ENCODE results near the gene PPIL4. TPM values are rescaled to one million over a fixed set of nuclear protein-coding genes. Genes with fewer than 3 reads are reported as not detected.

The PPIL4 gene
- polyA plus RNA-seq, 2 donors: 10.1 to 11.3 TPM

GRCh38 chr6:149477544-149477943 is 68.3 kb downstream of the PPIL4 start:
- Histone ChIP-seq H3K27ac (ENCODE audit: low read depth in 2 of 2, low read length in 1 of 2) (no peak overlapping the region), H3K4me3 (ENCODE audit: low read depth in 1 of 2, low read length in 2 of 2) (no peak overlapping the region)
- WGBS, 2 donors: 90 to 91% methylated on average over 5 of the region's 5 CpGs

DNA sequence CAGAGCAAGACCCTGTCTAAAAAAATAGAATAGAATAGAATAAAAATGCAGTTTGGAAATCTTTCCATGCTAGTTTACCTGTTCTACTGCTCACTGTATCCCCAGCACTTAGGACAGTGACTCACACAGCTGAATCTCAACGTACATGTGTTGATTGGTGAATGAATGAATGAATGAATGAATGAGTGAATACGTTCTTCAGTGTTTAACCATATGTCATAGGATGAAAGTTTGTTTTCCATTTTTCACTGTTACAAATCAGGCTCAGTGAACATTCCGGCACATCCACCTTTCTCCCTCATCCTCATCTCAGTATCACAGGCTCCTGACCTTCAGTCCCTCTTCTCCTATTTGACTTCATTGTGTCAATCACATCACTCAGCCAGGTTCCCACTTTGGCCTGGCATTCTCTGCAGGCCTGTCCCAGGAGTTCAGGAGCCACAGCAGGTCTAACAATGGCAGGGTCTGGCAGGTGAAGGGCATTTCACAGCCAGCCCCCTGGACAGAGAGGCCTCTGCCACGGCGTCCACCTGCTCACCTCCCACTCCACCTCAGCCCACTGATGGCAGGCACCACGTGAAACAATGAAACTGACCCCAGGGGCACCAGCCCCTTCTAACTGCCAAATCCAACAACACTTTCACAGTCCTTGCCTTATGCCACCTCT is 68.9 kb downstream of the PPIL4 start:
- no peaks in the 10 kb centered on the region for H3K27me3 ChIP-seq (ENCODE audit: control insufficient read depth in 1 of 2, insufficient read depth in 2 of 2, low read length in 2 of 2)
- 65 to 74% methylated on average over 6 of the region's 6 CpGs for WGBS, 2 donors
- H3K27ac ChIP-seq (ENCODE audit: low read depth in 2 of 2, low read length in 1 of 2): no peak overlapping the region
- no peaks in the 10 kb centered on the region for H3K9me3 ChIP-seq (ENCODE audit: control insufficient read depth in 2 of 2, insufficient read depth in 1 of 2, low read depth in 1 of 2, low read length in 1 of 2)
- no peak overlapping the region for H3K4me3 ChIP-seq (ENCODE audit: low read depth in 1 of 2, low read length in 2 of 2)
- H3K36me3 ChIP-seq (ENCODE audit: control insufficient read depth in 2 of 2, insufficient read depth in 2 of 2, low read length in 1 of 2): no peaks in the 10 kb centered on the region
- H3K4me1 ChIP-seq (ENCODE audit: control insufficient read depth in 2 of 2, insufficient read depth in 2 of 2, low read length in 1 of 2): no peaks in the 10 kb centered on the region

More at GRCh38 chr6:149477544-149477943, 68.3 kb downstream of the PPIL4 start:
- no peaks in the 10 kb centered on the region for H3K9me3 ChIP-seq (ENCODE audit: control insufficient read depth in 2 of 2, insufficient read depth in 1 of 2, low read depth in 1 of 2, low read length in 1 of 2)
- no peaks in the 10 kb centered on the region for H3K4me1 ChIP-seq (ENCODE audit: control insufficient read depth in 2 of 2, insufficient read depth in 2 of 2, low read length in 1 of 2)
- no peaks in the 10 kb centered on the region for H3K36me3 ChIP-seq (ENCODE audit: control insufficient read depth in 2 of 2, insufficient read depth in 2 of 2, low read length in 1 of 2)
- no peaks in the 10 kb centered on the region for H3K27me3 ChIP-seq (ENCODE audit: control insufficient read depth in 1 of 2, insufficient read depth in 2 of 2, low read length in 2 of 2)

DNA sequence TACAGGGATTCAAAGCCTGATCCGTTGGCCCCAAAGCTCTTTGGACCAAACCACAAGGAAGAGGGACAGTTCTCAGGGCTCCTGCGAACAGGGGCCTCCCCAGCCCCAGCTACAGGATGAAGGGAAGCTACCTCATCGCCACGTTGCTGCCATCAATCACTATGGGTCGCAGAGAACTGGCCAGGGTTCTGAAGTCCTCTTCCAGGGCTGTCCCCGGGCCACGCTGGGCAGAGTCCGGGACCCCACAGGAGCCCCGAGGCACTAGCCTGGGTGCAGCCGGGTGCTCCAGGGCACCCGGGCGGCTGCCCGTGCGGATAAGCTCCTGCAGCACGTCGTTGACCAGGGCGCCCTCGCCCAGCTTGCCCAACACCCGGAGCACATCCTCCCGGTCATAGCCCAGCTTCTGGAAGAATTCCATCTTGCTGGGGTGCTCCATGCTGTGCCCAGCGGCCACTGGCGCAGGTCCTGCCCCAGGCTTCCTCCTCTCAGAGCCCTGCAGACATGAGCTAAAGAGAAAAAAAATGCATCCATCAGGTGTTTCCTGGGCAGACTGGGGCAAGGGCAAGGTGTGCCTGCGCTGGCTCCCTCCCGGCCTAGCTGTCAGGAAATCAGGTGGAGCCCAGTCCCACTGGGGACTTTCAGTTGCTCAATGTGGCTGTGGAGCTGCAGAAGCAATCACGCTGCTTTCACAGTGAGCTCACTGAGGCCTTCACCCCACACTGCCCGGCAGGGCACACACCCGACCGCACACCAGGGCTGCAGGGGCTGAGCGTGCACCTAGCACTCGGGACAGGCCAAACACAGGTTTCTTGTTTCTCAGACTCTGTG is 71.5 kb downstream of the PPIL4 start:
- Histone ChIP-seq H3K27me3 (ENCODE audit: control insufficient read depth in 1 of 2, insufficient read depth in 2 of 2, low read length in 2 of 2) (no peaks in the 10 kb centered on the region), H3K9me3 (ENCODE audit: control insufficient read depth in 2 of 2, insufficient read depth in 1 of 2, low read depth in 1 of 2, low read length in 1 of 2) (no peaks in the 10 kb centered on the region), H3K4me1 (ENCODE audit: control insufficient read depth in 2 of 2, insufficient read depth in 2 of 2, low read length in 1 of 2) (no peaks in the 10 kb centered on the region), H3K27ac (ENCODE audit: low read depth in 2 of 2, low read length in 1 of 2) (no peak overlapping the region), H3K4me3 (ENCODE audit: low read depth in 1 of 2, low read length in 2 of 2) (no peak overlapping the region), H3K36me3 (ENCODE audit: control insufficient read depth in 2 of 2, insufficient read depth in 2 of 2, low read length in 1 of 2) (no peaks in the 10 kb centered on the region)
- WGBS, 2 donors: 79 to 80% methylated on average over 30 of the region's 30 CpGs

DNA sequence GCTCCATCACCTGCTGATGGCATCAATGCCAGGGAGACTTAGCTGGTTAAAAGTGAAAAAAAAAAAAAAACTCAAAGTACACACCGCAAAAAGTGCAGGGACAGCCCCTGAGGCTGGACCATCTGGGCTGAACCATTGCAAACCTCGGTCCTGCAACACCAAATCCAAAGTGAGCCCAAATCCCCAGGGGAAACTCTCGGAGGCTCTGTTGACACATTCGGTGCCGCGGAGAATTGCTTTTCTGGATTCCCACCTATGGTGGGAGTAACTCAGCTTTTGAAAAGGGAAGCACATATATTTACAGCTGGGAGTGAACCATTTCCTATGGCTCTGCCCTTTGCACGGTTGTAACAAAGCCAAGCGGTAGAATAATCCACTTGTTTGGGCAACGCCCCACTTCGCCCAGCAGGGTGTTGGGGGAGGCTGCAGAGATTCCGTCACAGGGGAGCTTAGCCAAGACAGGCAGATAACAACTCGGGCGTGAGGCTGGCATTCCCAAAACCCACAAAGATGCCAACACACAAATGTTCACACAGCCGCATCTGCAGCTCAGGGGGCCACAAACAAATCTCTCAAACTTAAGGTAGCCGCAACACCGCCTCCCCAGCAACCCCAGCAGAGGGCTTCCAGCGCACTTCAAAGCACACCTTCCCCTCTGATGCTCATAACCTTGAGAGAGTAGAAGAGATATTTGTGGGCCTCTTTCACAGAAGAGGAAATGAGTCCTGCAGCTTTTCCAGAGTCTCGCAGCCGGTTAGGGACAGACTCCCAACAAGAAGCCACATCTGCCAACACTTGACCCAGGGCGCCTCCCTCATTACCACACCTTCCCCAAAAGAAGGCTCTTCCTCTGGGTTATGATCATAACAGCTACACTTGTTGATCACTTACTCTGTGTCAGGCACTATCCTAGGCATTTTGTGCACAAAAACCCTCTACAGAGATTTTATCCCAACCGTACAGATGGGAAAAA is 72.5 kb downstream of the PPIL4 start:
- Histone ChIP-seq H3K9me3 (ENCODE audit: control insufficient read depth in 2 of 2, insufficient read depth in 1 of 2, low read depth in 1 of 2, low read length in 1 of 2) (no peaks in the 10 kb centered on the region), H3K4me3 (ENCODE audit: low read depth in 1 of 2, low read length in 2 of 2) (no peak overlapping the region), H3K27me3 (ENCODE audit: control insufficient read depth in 1 of 2, insufficient read depth in 2 of 2, low read length in 2 of 2) (no peaks in the 10 kb centered on the region), H3K4me1 (ENCODE audit: control insufficient read depth in 2 of 2, insufficient read depth in 2 of 2, low read length in 1 of 2) (no peaks in the 10 kb centered on the region), H3K27ac (ENCODE audit: low read depth in 2 of 2, low read length in 1 of 2) (no peak overlapping the region), H3K36me3 (ENCODE audit: control insufficient read depth in 2 of 2, insufficient read depth in 2 of 2, low read length in 1 of 2) (no peaks in the 10 kb centered on the region)
- WGBS, 2 donors: 35 to 45% methylated on average over 21 of the region's 21 CpGs

GRCh38 chr6:149472241-149472640 is 73.6 kb downstream of the PPIL4 start:
- Histone ChIP-seq H3K27me3 (ENCODE audit: control insufficient read depth in 1 of 2, insufficient read depth in 2 of 2, low read length in 2 of 2) (no peaks in the 10 kb centered on the region), H3K9me3 (ENCODE audit: control insufficient read depth in 2 of 2, insufficient read depth in 1 of 2, low read depth in 1 of 2, low read length in 1 of 2) (no peaks in the 10 kb centered on the region), H3K4me1 (ENCODE audit: control insufficient read depth in 2 of 2, insufficient read depth in 2 of 2, low read length in 1 of 2) (no peaks in the 10 kb centered on the region), H3K27ac (ENCODE audit: low read depth in 2 of 2, low read length in 1 of 2) (no peak overlapping the region), H3K36me3 (ENCODE audit: control insufficient read depth in 2 of 2, insufficient read depth in 2 of 2, low read length in 1 of 2) (no peaks in the 10 kb centered on the region), H3K4me3 (ENCODE audit: low read depth in 1 of 2, low read length in 2 of 2) (no peak overlapping the region)
- WGBS, 2 donors: 91 to 94% methylated on average over 5 of the region's 5 CpGs

DNA sequence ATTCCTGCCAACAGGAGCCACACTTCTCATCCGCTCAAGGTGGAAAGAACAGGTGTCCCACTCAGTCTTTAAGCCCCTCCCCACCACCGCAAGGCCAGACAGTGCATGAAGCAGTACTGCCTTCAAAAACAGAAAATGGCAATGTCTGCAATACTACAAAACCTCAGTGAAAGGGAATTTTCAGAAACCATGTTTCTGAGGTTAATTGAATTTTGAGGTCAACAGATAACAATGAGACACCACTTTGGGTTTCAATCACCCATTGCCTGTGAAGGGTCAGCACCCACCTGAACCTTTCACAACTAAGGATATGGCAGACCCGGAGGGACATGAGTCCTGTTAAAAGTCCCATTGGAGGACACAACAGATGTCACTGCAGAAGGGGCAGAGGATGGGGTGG is 74.0 kb downstream of the PPIL4 start:
- 59 to 85% methylated on average over 3 of the region's 3 CpGs for WGBS, 2 donors
- H3K4me1 ChIP-seq (ENCODE audit: control insufficient read depth in 2 of 2, insufficient read depth in 2 of 2, low read length in 1 of 2): no peaks in the 10 kb centered on the region
- H3K27me3 ChIP-seq (ENCODE audit: control insufficient read depth in 1 of 2, insufficient read depth in 2 of 2, low read length in 2 of 2): no peaks in the 10 kb centered on the region
- no peaks in the 10 kb centered on the region for H3K36me3 ChIP-seq (ENCODE audit: control insufficient read depth in 2 of 2, insufficient read depth in 2 of 2, low read length in 1 of 2)
- H3K9me3 ChIP-seq (ENCODE audit: control insufficient read depth in 2 of 2, insufficient read depth in 1 of 2, low read depth in 1 of 2, low read length in 1 of 2): no peaks in the 10 kb centered on the region
- H3K4me3 ChIP-seq (ENCODE audit: low read depth in 1 of 2, low read length in 2 of 2): no peak overlapping the region
- H3K27ac ChIP-seq (ENCODE audit: low read depth in 2 of 2, low read length in 1 of 2): no peak overlapping the region

DNA sequence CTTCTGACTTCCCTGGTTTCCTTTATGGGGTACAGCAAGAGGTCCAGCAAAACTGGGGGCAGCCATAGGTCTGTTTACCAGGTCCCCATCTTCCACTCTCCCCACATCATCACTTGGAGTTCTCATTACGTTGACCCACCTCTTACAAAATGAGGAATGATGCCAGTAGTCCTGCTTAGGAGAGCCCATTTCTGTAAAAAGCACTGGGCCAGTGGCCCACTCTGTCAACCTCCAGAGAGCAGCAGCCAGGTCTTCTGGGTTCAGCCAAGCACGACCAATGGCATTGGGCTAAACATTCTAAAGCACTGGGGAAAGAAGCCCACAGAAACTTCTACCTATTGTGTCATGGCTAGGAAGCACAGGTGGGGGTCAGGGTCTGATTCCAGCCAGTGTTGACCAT is 74.9 kb downstream of the PPIL4 start:
- WGBS, 2 donors: 92 to 94% methylated on average over 2 of the region's 2 CpGs
- no peaks in the 10 kb centered on the region for H3K36me3 ChIP-seq (ENCODE audit: control insufficient read depth in 2 of 2, insufficient read depth in 2 of 2, low read length in 1 of 2)
- no peak overlapping the region for H3K27ac ChIP-seq (ENCODE audit: low read depth in 2 of 2, low read length in 1 of 2)
- H3K4me3 ChIP-seq (ENCODE audit: low read depth in 1 of 2, low read length in 2 of 2): no peak overlapping the region
- H3K27me3 ChIP-seq (ENCODE audit: control insufficient read depth in 1 of 2, insufficient read depth in 2 of 2, low read length in 2 of 2): no peaks in the 10 kb centered on the region
- H3K9me3 ChIP-seq (ENCODE audit: control insufficient read depth in 2 of 2, insufficient read depth in 1 of 2, low read depth in 1 of 2, low read length in 1 of 2): no peaks in the 10 kb centered on the region
- H3K4me1 ChIP-seq (ENCODE audit: control insufficient read depth in 2 of 2, insufficient read depth in 2 of 2, low read length in 1 of 2): no peaks in the 10 kb centered on the region

DNA sequence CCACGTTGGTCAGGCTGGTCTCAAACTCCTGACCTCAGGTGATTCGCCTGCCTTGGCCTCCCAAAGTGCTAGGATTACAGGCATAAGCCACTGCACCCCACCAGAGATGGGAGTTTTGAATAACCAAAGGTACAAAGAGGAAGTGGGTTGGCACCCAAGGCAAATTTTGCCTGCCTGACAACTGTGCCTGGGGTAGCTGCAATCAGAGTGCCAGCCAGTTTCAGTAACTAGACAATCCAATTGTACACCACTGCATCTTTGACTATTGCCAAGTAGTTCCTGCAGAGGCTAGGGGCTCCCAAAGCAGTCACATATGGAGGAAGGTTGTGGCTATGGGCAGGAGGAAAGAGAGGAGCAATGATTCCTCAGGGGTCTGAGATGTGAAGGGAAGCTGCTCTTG is 77.7 kb downstream of the PPIL4 start:
- Histone ChIP-seq H3K9me3 (ENCODE audit: control insufficient read depth in 2 of 2, insufficient read depth in 1 of 2, low read depth in 1 of 2, low read length in 1 of 2) (no peaks in the 10 kb centered on the region), H3K27me3 (ENCODE audit: control insufficient read depth in 1 of 2, insufficient read depth in 2 of 2, low read length in 2 of 2) (no peaks in the 10 kb centered on the region), H3K36me3 (ENCODE audit: control insufficient read depth in 2 of 2, insufficient read depth in 2 of 2, low read length in 1 of 2) (no peaks in the 10 kb centered on the region), H3K4me3 (ENCODE audit: low read depth in 1 of 2, low read length in 2 of 2) (no peak overlapping the region), H3K27ac (ENCODE audit: low read depth in 2 of 2, low read length in 1 of 2) (no peak overlapping the region), H3K4me1 (ENCODE audit: control insufficient read depth in 2 of 2, insufficient read depth in 2 of 2, low read length in 1 of 2) (no peaks in the 10 kb centered on the region)
- 74 to 81% methylated on average over 2 of the region's 2 CpGs for WGBS, 2 donors

DNA sequence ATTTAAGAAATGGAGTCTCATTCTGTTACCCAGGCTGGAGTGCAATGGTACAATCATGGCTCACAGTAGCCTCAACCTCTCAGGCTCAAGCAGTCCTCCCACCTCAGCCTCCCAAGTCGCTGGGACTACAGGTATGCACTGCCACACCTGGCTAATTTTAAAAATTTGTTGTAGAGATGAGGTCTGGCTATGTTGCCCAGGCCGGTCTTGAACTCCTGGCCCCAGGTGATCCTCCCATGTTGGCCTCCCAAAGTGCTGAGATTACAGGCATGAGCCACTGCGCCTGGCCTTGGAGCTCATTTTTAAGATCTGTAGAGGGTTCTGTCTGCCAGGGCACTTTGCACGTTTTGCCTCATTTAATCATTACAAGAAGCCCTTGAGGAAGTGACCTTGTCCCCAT is 78.6 kb downstream of the PPIL4 start:
- no peaks in the 10 kb centered on the region for H3K27me3 ChIP-seq (ENCODE audit: control insufficient read depth in 1 of 2, insufficient read depth in 2 of 2, low read length in 2 of 2)
- WGBS, 2 donors: 81 to 84% methylated on average over 4 of the region's 4 CpGs
- no peak overlapping the region for H3K4me3 ChIP-seq (ENCODE audit: low read depth in 1 of 2, low read length in 2 of 2)
- H3K27ac ChIP-seq (ENCODE audit: low read depth in 2 of 2, low read length in 1 of 2): no peak overlapping the region
- no peaks in the 10 kb centered on the region for H3K36me3 ChIP-seq (ENCODE audit: control insufficient read depth in 2 of 2, insufficient read depth in 2 of 2, low read length in 1 of 2)
- H3K4me1 ChIP-seq (ENCODE audit: control insufficient read depth in 2 of 2, insufficient read depth in 2 of 2, low read length in 1 of 2): no peaks in the 10 kb centered on the region
- H3K9me3 ChIP-seq (ENCODE audit: control insufficient read depth in 2 of 2, insufficient read depth in 1 of 2, low read depth in 1 of 2, low read length in 1 of 2): no peaks in the 10 kb centered on the region

All from esophagus (tissue), 2 donors.